GM21723 (cell line): Measurements from ENCODE around the gene TMEM108.
A peak's percentile ranks its signal among the peaks of the same experiment; 100 is the strongest.

Source experiments
- ATAC-seq: cut with Tn5 transposase; IDR thresholded peaks from one replicate; pipeline ENCODE4 v1.9.1; 2021; ENCODE audit warnings: mild to moderate bottlenecking, moderate library complexity; ENCODE audit not compliant: unreplicated experiment

TMEM108 gene

GRCh38 chr3:133209871-133210550, 171.8 kb downstream of the TMEM108 start:
- ATAC-seq: no peak

- no peak for ATAC-seq
Measured at GRCh38 chr3:133210656-133211055, 172.5 kb downstream of the TMEM108 start.

DNA sequence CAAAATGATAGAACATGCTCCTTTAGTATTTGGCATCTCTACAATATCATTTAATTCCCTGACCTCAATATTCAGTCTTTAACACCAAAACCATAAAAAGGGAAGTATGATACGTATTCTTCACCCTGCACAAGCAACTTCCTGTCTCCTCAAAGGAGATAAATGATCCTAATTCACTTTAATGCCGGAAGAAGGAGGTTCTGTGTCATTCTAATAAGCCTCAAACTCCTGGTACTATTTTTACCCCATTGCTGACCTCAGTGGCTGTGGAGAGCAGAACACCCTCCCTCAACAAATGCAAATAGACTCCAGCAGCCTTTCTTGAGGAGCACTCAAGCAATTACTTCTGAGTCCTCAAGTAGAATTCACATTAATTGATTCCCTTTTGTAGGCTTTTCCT, 173.3 kb downstream of the TMEM108 start:
- ATAC-seq: peak; percentile 98

DNA sequence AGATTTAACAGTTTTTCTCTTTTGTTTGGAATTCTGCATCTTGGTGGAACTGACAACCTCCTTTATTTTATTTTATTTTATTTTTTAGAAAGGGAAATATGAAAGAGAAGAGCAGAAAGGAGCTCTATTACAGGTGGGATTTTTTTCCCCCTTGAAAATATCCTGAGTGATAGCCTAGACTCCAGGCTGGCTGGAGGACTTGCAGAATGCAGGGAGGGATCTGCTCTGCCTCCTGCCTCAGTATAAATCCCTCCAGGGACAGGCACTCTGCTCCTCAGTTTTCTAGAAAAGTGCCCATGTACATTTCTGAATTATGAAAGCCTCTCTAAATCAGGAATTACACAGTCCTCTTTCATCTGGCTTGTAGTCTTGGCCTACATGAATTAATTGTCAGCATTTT, 173.7 kb downstream of the TMEM108 start:
- no peak for ATAC-seq

GRCh38 chr3:133213937-133214336, 175.7 kb downstream of the TMEM108 start:
- no peak for ATAC-seq

DNA sequence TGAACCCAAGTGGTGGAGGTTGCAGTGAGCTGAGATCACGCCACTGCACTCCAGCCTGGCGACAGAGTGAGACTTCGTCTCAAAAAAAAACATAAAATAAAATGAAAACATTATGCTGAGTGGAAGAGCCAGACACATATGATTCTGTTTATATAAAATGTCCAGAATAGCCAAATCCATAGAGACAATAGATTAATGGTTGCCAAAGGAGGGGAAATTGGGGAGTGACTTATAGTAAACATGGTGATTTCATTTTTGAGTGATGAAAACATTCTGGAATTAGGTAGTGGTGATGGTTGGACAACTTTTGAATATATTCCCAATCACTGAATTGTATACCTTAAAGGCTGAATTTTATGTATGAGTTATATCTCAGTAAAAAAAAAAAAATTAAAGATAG, 189.6 kb downstream of the TMEM108 start:
- no peak for ATAC-seq

GRCh38 chr3:133230195-133230594, 192.0 kb downstream of the TMEM108 start:
- ATAC-seq: no peak

- ATAC-seq: no peak
Measured at GRCh38 chr3:133236901-133237300, 198.7 kb downstream of the TMEM108 start.

GRCh38 chr3:133237380-133237779, 199.2 kb downstream of the TMEM108 start:
- no peak for ATAC-seq

GRCh38 chr3:133238015-133238414, 199.8 kb downstream of the TMEM108 start:
- no peak for ATAC-seq

DNA sequence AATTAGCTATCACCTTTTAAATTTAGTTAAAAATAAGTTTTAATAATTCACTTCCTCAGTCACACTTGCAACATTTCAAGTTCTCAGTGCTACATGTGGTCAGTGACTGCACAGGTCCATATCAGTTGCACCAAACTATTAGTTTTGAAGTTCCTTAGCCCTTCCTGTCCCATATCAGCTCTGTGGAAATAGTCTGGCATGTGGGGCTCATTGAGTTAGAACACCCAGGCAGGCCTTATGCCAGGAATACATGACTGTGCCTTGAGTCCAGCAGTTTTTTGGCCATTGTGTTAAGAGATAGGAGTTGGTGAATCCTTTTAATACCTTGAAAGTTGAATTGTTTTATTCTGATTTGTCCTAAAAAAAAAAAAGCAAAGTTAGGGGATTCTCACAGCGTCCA, 207.9 kb downstream of the TMEM108 start:
- no peak for ATAC-seq

DNA sequence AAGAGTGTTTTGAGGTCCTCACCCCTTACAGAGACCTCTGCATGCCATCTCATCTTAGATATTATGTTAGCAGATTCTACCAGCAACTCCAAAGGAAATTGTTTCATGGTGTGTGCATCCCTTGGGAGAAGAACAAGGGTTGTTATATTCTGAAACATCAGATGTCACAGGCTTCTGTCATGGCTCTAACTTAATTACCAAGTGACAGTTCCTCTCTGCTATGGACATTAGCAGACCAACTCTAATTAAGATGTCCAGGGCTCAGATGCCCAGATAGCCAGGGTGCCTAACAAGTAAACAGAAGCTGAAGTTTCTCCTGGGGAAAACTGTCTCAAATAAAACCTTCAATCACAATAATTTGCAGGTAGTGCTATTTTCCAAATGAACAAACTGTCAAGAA, 208.6 kb downstream of the TMEM108 start:
- no peak for ATAC-seq

- no peak for ATAC-seq
Measured at GRCh38 chr3:133248389-133248788, 210.2 kb downstream of the TMEM108 start.

DNA sequence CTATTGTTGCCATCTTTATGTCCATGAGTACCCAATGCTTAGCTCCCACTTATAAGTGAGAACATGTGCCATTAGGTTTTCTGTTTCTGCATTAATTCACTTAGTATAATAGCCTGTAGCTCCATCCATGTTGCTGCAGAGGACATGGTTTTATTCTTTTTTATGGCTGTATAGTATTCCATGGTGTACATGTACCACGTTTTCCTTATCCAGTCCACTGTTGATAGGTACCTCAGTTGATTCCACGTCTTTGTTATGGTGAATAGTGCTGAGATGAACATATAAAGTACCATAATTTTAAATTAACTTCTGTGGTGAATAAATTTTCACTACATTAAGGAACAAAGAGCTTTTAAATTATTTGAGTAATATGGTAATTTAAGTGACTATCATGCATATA, 211.3 kb downstream of the TMEM108 start:
- ATAC-seq: no peak

GRCh38 chr3:133254151-133254550, 216.0 kb downstream of the TMEM108 start:
- ATAC-seq: no peak

GRCh38 chr3:133254716-133255115, 216.5 kb downstream of the TMEM108 start:
- no peak for ATAC-seq

- ATAC-seq: peak; percentile 84
Measured at GRCh38 chr3:133256787-133257483, 218.7 kb downstream of the TMEM108 start.

DNA sequence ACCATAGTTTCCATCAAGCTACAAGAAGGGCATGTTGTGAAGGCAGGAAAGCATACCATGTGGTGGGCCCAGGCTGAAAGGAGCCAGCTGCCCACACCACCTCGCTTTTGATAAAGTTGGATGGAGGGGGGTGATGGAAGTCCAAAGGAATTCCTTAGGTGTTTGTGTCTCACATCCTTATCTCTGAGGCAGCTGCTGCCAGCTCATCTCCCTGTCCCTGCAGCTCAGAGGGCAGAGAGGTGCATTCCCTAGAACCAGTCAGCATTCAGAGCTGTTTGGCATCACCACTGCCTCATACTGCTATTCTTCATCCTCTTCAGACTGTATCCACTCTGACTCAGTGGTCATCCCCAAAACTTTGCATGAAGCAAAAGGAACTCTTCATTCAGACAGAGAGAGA, 220.2 kb downstream of the TMEM108 start:
- no peak for ATAC-seq

GRCh38 chr3:133259767-133260166, 221.6 kb downstream of the TMEM108 start:
- ATAC-seq: no peak

GRCh38 chr3:133262333-133262732, 224.1 kb downstream of the TMEM108 start:
- no peak for ATAC-seq

- no peak for ATAC-seq
Measured at GRCh38 chr3:133264920-133265319, 226.7 kb downstream of the TMEM108 start.

- ATAC-seq: no peak
Measured at GRCh38 chr3:133268726-133269134, 230.5 kb downstream of the TMEM108 start.

- ATAC-seq: no peak
Measured at GRCh38 chr3:133269393-133269792, 231.2 kb downstream of the TMEM108 start.
